GM18909 (cell line): ENCODE results near the gene C10orf90.

Experiments
- ATAC-seq: cut with Tn5 transposase; IDR thresholded peaks from one replicate; pipeline ENCODE4 v1.9.1; 2021; ENCODE audit warnings: mild to moderate bottlenecking; ENCODE audit not compliant: unreplicated experiment, poor library complexity

Gene C10orf90

GRCh38 chr10:126637501-126637900 lies 33.0 kb downstream of the C10orf90 start:
- no peak for ATAC-seq

DNA sequence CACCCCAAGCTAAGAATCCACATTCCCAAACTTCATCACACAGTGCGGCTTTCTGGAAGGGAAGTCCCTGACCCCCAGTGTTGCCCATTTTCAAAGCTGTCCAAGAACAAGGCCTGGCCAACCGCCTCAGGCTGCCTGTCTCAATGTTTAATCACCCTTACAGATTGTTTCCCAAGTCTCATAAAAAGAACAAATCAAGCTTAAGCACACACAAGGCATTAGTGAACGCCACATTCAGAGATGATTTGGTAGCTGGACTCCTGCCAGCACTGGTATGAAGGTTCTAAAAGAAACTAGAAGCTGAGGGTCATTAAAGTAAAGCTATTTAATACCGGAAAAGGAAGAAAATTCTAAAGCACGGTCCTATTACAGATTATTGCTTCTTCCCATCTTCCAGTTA lies 35.6 kb downstream of the C10orf90 start:
- no peak for ATAC-seq

DNA sequence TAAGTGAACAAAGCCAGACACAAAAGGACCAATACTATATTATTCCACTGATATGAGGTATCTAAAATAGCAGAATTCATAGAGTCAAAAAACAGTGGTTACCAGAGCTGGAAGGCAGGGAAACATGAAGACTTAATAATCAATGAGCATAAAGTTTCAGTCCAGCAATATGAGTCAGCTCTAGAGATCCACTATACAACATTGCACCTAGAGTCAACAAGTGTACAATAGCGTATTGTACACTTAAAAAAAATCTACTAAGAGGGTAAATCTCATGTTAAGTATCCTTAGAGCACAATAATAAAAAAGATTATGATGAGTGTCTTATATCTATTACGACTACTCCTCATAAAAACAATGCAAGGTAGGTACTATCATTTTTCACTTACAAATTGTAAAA lies 36.1 kb downstream of the C10orf90 start:
- ATAC-seq, result no peak

DNA sequence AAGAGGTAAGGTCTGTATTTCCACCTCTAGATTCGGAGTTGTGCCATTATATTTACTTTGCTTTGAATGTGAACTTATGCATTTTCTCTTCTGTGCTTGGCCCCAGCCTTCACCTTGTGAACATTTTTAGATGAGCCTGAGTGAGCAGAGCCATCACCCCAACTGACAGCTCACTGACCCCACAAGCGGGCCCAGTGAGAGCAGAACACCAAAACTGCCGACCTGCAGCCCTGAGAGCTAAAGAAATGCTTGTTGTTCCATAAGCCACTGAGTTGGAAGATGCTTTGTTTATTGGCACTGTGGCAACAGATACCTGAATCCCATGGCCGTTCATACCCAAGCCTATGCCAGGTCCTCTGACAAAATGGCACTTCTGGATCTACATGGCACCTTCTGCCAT lies 37.8 kb downstream of the C10orf90 start:
- no peak for ATAC-seq

DNA sequence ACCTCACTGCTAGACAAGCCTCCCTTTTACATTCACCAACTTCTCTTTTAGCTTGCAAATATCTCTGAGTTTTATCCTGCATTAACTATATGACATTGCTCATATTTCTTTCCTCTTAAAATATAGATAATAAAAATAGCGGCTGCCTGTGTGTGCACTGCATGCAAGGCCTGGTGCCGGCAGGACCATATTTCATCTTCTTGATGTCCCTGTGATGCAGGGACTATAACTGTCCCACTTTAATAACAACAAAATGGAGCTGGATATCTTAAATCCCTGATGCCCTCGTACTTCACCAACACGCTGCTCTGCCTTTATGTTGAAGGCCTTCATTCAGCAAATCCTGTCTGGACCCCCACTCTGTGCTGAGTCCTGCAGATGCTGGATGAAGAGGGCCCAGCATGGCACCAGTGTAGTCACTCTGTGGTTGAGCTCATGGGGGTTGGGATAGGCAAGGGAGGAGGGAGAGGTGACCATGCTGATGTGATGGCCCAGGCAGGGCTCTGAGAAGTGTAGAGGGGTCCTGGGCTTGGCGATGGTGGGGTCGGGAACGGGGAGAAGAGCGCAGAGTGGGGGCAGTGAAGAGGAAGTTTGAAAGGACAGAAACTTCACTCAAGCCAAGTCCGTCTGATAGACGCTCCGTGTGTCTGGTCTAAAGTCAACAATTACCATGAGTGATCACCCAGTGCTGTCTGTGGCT lies 40.4 kb downstream of the C10orf90 start:
- ATAC-seq, result no peak

- ATAC-seq, result no peak
Observed at GRCh38 chr10:126628746-126629145, 41.7 kb downstream of the C10orf90 start.

- no peak for ATAC-seq
Observed at GRCh38 chr10:126621846-126622245, 48.6 kb downstream of the C10orf90 start.

DNA sequence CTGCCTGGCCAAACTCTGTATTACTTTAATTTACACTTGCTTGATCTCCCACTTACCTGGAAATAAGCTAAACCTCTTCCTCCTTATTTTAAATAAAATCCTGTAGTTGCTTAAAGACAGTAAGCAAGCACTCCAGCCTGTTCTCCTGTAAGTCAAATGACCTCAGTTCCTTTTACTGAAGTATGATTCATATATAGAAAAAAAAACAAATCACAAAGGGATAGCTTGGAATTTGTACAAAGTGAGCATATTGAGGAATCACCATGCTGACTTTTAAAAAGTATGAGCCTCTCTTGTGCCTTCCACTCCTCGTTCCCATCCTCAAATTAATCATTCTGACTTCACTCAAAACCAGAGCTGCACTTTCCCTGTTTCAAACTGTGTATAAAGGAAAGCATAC lies 52.0 kb downstream of the C10orf90 start:
- no peak for ATAC-seq

DNA sequence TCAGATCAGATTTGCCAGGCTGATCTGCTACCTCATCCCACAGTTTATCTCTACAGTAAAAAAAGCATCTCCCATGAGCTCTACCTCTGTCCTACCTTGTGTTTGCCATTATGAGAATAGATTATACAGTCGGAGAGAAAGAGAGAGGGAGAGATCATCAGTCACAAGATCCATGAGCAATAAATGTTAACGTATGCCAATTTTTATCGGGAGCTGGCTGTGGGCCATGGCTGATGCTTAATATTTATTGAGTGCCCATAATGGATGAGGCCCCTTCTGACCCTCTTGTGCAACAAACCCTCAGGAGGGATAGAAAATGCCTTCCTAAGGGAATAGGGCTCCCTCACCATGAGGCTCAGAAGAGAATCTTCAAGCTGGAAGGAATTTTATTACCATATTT lies 52.8 kb downstream of the C10orf90 start:
- no peak for ATAC-seq

DNA sequence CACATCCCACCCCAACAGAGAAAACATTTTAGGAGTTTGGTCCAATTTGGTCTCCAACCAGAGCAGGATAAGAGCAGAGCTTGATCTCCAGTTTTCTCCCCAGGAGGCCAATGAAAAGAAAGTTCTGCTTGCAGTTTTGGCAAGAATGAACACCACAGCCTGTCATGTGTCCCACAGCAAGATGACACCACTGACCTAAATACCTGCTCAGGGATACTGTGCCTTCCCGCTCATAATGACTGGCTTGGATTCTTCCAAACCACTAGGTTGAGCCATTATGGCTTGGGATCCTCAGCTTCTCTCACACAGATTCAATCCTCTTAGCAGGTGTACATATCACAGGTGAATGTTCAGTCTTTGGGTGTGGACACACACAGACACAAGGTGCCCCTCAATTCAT lies 53.3 kb downstream of the C10orf90 start:
- ATAC-seq, result no peak

DNA sequence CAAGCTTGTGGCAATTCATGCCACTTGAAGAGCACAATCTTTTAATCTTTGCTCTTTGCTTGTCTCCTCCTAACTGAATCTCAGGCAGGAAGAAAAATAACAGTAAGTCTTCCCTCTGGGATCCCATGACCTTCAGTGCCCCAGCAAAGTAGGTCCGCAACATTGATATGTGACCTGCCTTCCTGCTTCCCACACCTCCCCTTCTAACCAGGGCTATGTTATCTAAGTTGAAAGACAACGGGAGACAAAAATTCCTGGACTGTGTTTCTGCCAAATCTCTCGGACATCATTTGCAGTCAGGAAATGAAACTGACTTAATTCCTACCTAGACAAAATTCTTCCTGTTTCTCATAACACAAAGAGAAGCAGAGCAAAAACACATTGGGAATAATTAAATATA lies 53.8 kb downstream of the C10orf90 start:
- ATAC-seq, result no peak

DNA sequence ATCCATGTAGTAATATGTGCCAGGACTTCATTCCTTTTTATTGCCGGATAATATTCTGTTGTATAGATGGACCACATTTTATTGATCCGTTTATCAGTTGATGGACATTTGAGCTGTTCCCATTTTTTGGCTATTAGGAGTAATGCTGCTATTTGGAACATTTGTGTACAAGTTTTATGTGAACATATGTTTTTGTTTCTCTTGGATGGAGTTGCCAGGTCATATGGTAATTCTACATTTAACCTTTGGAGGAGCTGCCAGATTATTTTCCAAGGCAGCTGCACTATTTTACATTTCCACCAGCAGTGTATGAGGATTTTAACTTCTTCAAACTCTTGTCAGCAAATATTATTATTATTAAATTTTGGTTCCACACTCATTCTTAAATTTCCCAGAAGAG lies 59.2 kb downstream of the C10orf90 start:
- ATAC-seq, result no peak

- ATAC-seq, result no peak
Observed at GRCh38 chr10:126609566-126609965, 60.9 kb downstream of the C10orf90 start.

DNA sequence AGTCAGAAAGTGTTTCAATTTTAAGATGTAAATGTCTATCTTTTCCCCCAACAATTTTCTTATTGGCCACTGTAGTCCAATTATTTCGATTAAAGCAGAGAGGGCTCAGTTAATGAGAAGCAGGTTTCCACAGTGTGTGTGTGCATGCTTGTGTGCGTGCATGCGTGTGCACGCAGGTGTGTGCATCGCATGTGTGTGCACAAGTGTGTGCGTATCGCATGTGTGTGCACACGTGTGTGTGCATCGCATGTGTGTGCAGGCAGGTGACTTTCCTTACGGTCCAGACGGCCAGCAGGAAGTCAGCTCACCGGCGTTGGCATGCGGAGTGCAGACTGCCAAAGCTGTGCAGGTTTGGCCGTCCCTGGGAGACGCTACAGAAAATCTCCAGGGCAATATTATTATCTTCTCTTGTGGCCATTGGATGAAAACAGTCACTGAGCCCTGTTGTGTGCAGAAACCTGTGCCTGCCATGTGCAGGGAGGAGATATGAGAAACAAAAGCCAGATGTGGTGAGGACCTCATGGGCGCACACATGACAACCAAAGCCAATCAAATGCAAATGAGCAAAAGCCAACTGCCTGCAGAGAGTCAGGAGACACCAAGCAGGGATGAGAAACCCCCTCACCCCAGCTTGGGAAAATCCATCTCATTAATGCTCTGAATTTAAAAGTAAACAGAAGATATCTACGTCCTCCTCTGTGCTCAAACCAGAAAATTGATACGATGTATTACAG lies 70.4 kb downstream of the C10orf90 start:
- ATAC-seq, result no peak

- peak; percentile 61 for ATAC-seq
Observed at GRCh38 chr10:126598009-126598408, 72.5 kb downstream of the C10orf90 start.

GRCh38 chr10:126597211-126597610 lies 73.3 kb downstream of the C10orf90 start:
- ATAC-seq, result no peak

GRCh38 chr10:126596472-126597016 lies 73.9 kb downstream of the C10orf90 start:
- ATAC-seq, result no peak

DNA sequence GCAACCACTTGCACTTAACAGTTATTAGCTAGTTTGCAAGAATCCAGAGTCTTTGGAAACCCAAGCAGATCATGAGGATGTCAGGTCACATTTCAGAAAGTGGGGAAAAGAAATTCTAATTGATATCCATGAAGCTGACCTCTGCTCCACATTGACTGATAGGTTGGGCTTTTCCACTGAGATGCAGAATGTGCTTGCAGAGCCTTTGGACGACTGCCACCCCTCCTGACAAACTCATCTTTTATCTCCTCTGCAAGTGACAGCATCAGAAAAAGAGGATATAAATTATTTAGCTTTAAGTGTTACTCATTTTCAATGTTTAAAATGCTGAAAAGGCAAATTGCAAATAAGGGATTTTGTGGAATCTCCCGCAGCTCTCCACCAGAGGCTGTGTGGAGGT lies 75.3 kb downstream of the C10orf90 start:
- ATAC-seq, result no peak

GRCh38 chr10:126593968-126594701 lies 76.4 kb downstream of the C10orf90 start:
- ATAC-seq, result no peak

GRCh38 chr10:126592901-126593300 lies 77.6 kb downstream of the C10orf90 start:
- no peak for ATAC-seq

DNA sequence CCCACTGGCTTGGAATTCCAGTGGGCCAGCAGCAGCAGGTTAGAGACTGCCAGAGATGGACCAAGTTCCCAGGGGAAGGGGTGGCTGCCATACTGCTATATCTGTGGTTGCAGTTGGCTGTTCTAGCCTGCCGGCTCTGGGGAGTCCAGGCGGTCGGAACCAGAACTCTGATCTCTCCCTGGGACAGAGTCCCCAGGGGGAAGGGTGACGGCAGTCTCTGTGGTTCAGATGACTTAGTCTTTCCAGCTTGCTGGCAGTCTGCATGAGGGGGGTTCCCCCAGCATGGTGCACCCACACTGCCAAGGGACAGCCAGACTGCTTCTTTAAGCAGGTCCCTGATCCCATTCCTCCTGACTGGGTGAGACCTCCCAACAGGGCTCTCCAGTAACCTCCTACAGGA lies 82.5 kb downstream of the C10orf90 start:
- ATAC-seq, result no peak
